Bronchial epithelial cell (primary cell): Measurements from ENCODE around the gene CYS1. TPM values are rescaled to one million over a fixed set of nuclear protein-coding genes. Genes with fewer than 3 reads are reported as not detected.
"Not testable (repeated sequence)": the region's sequence is repeated elsewhere in the genome, so short reads cannot be mapped to it uniquely, and the experiment has no call there.

ENCODE experiments used
- DNase-seq: peaks from one replicate; pipeline ENCODE4 v3.0.0-alpha.2; 2010; ENCODE audit warnings: low read depth
- FAIRE-seq: peaks from 2 replicates; lab custom pipeline; 2011; peaks lifted over from hg19 to GRCh38; lab: Jason Lieb, UNC
- H3K27me3 ChIP-seq: 2 replicates; pipeline ENCODE4 v1.5.1; 2011; ENCODE audit warnings: low read length; ENCODE audit not compliant: control insufficient read depth, insufficient read depth
- H3K36me3 ChIP-seq: 2 replicates; pipeline ENCODE4 v1.5.1; 2011; ENCODE audit warnings: low read length; ENCODE audit not compliant: control insufficient read depth, insufficient read depth
- H3K4me3 ChIP-seq: 2 replicates; pipeline ENCODE4 v1.5.1; 2011; ENCODE audit warnings: mild to moderate bottlenecking, low read depth, low read length, control low read depth
- total RNA-seq: library from RNA; depleted of rRNA; stranded (reverse); fragments of >200 nt; gene quantifications from 2 replicates; pipeline ENCODE4 v1.2.1, GENCODE V29; 2014
- TF ChIP-seq, protein P1 (sequence below): IDR thresholded peaks from 2 replicates; pipeline ENCODE4 v1.5.1; 2011; ENCODE audit warnings: mild to moderate bottlenecking, moderate library complexity, low read length, control low read depth, inconsistent platforms; ENCODE audit not compliant: insufficient read depth, severe bottlenecking

CYS1 gene
- total RNA-seq, 1 donor from 2014 or later: 0.26 TPM

DNA sequence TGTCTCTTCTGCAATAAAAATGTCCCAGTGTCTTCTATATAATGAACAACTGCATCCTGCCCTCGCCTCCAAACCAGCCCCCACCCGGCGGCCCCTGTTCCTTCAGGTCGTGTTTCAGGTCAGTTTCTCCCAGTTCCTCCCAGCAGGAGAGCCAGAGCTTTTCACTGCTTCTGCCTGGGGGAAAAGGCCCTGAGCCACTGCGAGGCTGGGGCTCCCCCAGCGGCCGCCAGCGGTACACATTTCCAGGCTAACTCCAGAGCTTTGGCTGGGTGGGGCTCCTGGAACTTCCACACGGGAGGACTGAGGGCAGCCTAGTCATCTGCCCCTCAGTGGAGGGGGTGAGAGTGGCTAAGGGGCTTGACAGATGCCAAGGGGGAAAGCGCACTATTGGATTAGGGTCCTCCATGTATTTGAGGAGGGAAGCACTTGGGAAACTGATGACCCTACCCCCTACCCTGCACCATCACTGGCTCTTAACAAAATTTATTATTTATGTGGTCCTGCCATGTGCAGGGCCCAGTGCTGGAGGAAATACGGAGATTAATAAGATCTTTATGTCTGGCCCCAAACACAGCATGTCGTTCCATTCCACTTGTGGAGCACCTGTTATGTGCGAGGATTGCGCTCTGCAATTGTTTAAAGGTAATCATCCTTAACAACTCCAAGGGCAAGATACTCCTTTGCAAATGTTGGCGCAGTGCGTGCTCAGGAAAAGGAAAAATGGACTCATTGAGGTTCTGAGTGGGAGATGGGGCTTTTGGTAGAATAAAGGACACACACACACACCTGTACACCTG lies 17.3 kb upstream of the CYS1 start:
- TF ChIP-seq, protein P1, sequence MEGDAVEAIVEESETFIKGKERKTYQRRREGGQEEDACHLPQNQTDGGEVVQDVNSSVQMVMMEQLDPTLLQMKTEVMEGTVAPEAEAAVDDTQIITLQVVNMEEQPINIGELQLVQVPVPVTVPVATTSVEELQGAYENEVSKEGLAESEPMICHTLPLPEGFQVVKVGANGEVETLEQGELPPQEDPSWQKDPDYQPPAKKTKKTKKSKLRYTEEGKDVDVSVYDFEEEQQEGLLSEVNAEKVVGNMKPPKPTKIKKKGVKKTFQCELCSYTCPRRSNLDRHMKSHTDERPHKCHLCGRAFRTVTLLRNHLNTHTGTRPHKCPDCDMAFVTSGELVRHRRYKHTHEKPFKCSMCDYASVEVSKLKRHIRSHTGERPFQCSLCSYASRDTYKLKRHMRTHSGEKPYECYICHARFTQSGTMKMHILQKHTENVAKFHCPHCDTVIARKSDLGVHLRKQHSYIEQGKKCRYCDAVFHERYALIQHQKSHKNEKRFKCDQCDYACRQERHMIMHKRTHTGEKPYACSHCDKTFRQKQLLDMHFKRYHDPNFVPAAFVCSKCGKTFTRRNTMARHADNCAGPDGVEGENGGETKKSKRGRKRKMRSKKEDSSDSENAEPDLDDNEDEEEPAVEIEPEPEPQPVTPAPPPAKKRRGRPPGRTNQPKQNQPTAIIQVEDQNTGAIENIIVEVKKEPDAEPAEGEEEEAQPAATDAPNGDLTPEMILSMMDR: peak; percentile 91
- FAIRE-seq: no peak
- peak; percentile 56 for DNase-seq
- Histone ChIP-seq H3K4me3 (no peak overlapping the region), H3K27me3 (no peaks in the 10 kb centered on the region), H3K36me3 (no peaks in the 10 kb centered on the region)

DNA sequence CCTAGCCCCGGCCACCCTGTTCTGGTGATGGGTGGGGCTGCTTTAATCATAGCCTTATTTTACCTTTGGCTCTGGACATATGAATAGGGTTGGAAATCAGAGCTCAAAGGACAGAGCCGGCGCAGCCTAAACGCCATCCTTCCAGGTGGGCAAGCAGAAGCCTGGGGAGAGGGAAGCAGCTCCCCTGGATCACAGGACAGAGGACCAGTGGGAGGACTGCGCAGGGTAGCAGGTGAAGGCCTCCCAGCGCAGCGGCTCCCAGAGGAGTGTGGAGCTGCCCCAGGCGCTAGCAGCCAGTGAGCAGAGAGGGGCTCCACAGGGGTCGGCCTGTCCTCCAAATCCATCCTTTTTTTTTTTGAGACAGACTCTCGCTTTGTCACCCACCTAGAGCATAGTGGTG lies 16.4 kb upstream of the CYS1 start:
- Histone ChIP-seq H3K36me3 (no peaks in the 10 kb centered on the region), H3K27me3 (no peaks in the 10 kb centered on the region), H3K4me3 (no peak overlapping the region)
- FAIRE-seq (no peak), DNase-seq (no peak)
- TF ChIP-seq, protein P1: no peak

DNA sequence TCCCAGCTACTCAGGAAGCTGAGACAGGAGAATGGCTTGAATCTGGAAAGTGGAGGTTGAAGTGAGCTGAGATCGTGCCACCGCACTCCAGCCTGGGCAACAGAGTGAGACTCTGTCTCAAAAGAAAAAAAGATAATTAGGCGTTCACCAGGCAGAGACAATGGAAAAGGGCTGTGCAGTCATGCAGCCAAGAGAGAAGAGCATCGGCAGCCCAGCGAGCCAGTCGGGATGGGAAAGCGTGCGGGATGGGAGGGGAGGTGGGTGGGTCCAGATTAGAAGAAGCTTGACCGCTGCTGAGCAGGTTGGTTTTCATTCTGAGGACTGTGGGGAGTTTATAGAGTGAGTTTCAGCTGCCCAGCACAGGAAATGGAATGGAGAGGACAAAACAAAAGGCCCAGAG lies 15.0 kb upstream of the CYS1 start:
- TF ChIP-seq, protein P1: no peak

DNA sequence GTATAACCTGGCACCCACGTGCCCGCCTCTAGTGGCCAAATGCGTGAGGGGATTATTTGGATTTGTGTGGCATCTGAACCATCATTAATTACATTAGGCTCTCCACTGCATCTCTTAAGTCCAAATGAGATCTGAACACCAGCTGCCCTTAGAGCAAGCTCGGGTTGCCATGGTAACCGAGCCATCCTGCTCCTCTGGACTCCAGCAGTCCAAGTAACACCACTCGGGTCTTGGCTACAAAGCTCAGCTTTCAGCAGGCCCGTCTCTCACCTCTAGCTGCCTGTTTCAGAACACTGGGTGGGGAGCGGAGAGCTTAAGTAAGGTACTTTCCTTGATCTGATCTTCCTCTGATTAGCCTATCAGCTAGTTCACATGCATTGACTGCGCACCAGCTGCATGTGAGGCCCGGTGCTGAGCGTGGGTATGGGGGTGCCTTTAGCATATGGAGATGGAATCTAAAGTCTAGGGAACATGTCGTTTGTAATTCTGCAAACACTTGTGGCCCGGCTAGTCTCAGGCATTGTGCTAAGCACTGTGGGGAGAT lies 14.1 kb upstream of the CYS1 start:
- Histone ChIP-seq H3K4me3 (no peak overlapping the region), H3K36me3 (no peaks in the 10 kb centered on the region), H3K27me3 (no peaks in the 10 kb centered on the region)
- TF ChIP-seq, protein P1: no peak
- no peak for FAIRE-seq
- no peak for DNase-seq

More for the DNA sequence above, 15.0 kb upstream of the CYS1 start:
- H3K36me3 ChIP-seq: no peaks in the 10 kb centered on the region
- DNase-seq: no peak
- H3K4me3 ChIP-seq: no peak overlapping the region
- no peaks in the 10 kb centered on the region for H3K27me3 ChIP-seq
- FAIRE-seq: no peak

DNA sequence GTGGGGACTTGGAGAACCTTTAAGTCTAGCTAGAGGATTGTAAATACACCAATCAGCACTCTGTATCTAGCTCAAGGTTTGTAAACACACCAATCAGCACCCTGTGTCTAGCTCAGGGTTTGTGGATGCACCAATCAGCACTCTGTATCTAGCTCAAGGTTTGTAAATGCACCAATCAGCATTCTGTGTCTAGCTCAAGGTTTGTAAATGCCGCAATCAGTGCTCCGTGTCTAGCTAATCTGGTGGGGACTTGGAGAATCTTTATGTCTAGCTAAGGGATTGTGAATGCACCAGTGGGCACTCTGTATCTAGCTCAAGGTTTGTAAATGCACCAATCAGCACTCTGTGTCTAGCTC lies 11.7 kb upstream of the CYS1 start:
- FAIRE-seq: not testable (repeated sequence)

DNA sequence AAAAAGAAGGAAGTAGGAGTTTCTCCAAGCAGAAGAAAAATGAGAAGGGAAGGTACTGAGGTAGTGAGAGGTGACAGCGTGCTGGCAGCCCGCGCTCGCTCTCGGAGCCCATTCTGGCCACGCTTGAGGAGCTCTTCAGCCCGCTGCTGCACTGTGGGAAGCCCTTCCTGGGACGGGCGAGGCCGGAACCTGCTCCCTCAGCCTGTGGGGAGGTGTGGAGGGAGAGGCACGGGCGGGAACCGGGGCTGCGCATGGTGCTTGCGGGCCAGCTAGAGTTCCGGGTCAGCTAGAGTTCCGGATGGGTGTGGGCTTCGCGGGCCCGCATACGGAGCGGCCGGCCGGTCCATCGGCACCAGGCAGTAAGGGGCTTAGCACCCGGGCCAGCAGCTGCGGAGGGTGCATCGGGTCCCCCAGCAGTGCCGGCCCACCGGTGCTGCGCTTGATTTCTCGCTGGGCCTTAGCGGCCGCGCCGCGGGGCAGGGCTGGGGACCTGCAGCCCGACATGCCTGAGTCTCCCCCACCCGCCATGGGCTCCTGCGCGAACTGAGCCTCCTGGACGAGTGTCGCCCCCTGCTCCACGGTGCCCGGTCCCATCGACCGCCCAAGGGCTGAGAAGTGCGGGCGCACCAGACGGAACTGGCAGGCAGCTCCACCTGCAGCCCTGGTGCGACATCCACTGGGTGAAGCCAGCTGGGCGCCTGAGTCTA lies 11.1 kb upstream of the CYS1 start:
- H3K27me3 ChIP-seq: peaks cover 1% of the 10 kb centered on the region
- peak overlapping the region; percentile 25 for H3K4me3 ChIP-seq
- H3K36me3 ChIP-seq: no peaks in the 10 kb centered on the region
- DNase-seq (no peak), FAIRE-seq (no peak)
- TF ChIP-seq, protein P1: no peak

More for the DNA sequence above, 11.7 kb upstream of the CYS1 start:
- DNase-seq, H3K4me3 ChIP-seq, H3K27me3 ChIP-seq, H3K36me3 ChIP-seq: not testable (repeated sequence)
